Mucosa of rectum (tissue), 2 donors: ENCODE results near the gene ABR.
"Not testable (repeated sequence)": the region's sequence is repeated elsewhere in the genome, so short reads cannot be mapped to it uniquely, and the experiment has no call there.

Experiments used
- H3K27ac ChIP-seq, 2 donors: one replicate each; pipeline ENCODE4 v1.7.0; 2013; ENCODE audit warnings: inconsistent platforms in 2 of 2, low read depth in 2 of 2, low read length in 2 of 2
- H3K27me3 ChIP-seq, 2 donors: one replicate each; pipeline ENCODE4 v1.7.0; 2013; ENCODE audit warnings: low read length in 2 of 2; ENCODE audit not compliant: control insufficient read depth in 2 of 2, insufficient read depth in 2 of 2
- H3K36me3 ChIP-seq, 2 donors: one replicate each; pipeline ENCODE4 v1.7.0; 2013; ENCODE audit warnings: low read length in 2 of 2; ENCODE audit not compliant: control insufficient read depth in 2 of 2, insufficient read depth in 2 of 2
- H3K4me1 ChIP-seq, 2 donors: one replicate each; pipeline ENCODE4 v1.7.0; 2013; ENCODE audit warnings: low read length in 2 of 2, mild to moderate bottlenecking in 1 of 2; ENCODE audit not compliant: control insufficient read depth in 2 of 2, insufficient read depth in 2 of 2
- H3K4me3 ChIP-seq, 2 donors: one replicate each; pipeline ENCODE4 v1.7.0; 2013; ENCODE audit warnings: low read length in 2 of 2
- H3K9ac ChIP-seq, 2 donors: one replicate each; pipeline ENCODE4 v1.7.0; 2013; ENCODE audit warnings: low read length in 2 of 2, low read depth in 1 of 2, mild to moderate bottlenecking in 1 of 2
- H3K9me3 ChIP-seq, 2 donors: one replicate each; pipeline ENCODE4 v1.7.0; 2013; ENCODE audit warnings: low read length in 2 of 2; ENCODE audit not compliant: control insufficient read depth in 2 of 2
- donor health status: healthy.
- donor health status: Normal muscosa, but diverticular disease.

The ABR gene

GRCh38 chr17:976312-976711 lies 203.5 kb downstream of the ABR start:
- no peaks in the 10 kb centered on the region for H3K9me3 ChIP-seq
- no peak overlapping the region for H3K27ac ChIP-seq
- no peaks in the 10 kb centered on the region for H3K36me3 ChIP-seq
- peaks cover 3 to 6% of the 10 kb centered on the region in 2 donors for H3K4me1 ChIP-seq
- no peak overlapping the region for H3K4me3 ChIP-seq
- H3K9ac ChIP-seq, result no peak overlapping the region
- H3K27me3 ChIP-seq, result peaks cover 14% of the 10 kb centered on the region in 2 donors

- Histone ChIP-seq H3K9ac (no peak overlapping the region), H3K9me3 (no peaks in the 10 kb centered on the region), H3K27me3 (peaks cover 16 to 18% of the 10 kb centered on the region in 2 donors), H3K27ac (no peak overlapping the region), H3K4me3 (no peak overlapping the region), H3K36me3 (no peaks in the 10 kb centered on the region), H3K4me1 (peaks cover 3% of the 10 kb centered on the region in 2 donors)
These were observed 204.3 kb downstream of the ABR start for GRCh38 chr17:975371-975915.

GRCh38 chr17:974778-975177 lies 205.0 kb downstream of the ABR start:
- H3K27me3 ChIP-seq, result peaks cover 18 to 19% of the 10 kb centered on the region in 2 donors
- not testable (repeated sequence) for H3K27ac ChIP-seq, H3K4me3 ChIP-seq, H3K9me3 ChIP-seq, H3K4me1 ChIP-seq, H3K9ac ChIP-seq, H3K36me3 ChIP-seq

DNA sequence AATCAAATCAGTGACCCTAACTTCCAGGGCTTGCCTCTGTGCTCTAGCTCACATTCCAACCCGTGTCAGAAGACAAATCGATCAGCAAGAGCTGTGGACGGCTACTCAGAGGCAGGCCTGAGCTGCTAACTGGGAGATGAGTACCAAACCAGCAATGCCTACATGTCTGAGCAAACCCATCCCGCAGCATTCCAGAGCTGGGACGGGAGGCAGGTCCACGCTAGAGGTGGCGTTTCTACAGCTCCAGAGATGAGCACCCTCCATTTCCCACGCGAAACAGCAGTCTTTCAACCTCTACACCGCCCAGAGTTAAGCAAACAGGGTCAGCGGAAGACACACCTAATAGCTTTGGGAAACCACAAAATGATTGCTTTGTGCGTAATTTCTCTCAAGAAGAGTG lies 206.7 kb downstream of the ABR start:
- Histone ChIP-seq H3K27ac (no peak overlapping the region), H3K36me3 (no peaks in the 10 kb centered on the region), H3K9me3 (no peaks in the 10 kb centered on the region), H3K4me3 (no peak overlapping the region), H3K4me1 (no peaks in the 10 kb centered on the region), H3K27me3 (peaks cover 20 to 22% of the 10 kb centered on the region in 2 donors), H3K9ac (no peak overlapping the region)

- not testable (repeated sequence) for H3K4me3 ChIP-seq, H3K9me3 ChIP-seq, H3K27ac ChIP-seq, H3K4me1 ChIP-seq, H3K9ac ChIP-seq, H3K36me3 ChIP-seq
- H3K27me3 ChIP-seq, result peaks cover 11 to 18% of the 10 kb centered on the region in 2 donors
These were observed 207.9 kb downstream of the ABR start for GRCh38 chr17:971861-972260.

DNA sequence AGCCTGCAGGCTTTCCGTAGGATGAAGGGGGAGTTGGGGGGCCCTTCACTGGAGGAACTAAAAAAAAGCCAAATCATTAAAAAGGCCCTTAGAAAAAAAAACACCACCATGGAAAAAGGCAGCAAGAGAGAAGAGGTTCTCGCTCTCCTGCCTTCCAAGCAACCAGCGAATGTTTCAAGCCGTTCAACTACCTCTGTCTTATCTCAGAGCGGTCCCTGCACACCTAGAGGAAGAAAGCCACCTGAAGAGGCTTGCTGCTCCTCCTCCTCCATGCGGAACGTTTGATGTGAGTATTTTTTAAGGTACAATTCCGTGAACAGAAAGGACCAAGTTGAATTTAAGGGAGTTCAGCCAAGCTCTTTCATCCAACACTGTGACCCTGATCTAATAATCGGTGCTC lies 209.4 kb downstream of the ABR start:
- Histone ChIP-seq H3K4me1 (no peaks in the 10 kb centered on the region), H3K4me3 (no peak overlapping the region), H3K36me3 (no peaks in the 10 kb centered on the region), H3K9me3 (no peaks in the 10 kb centered on the region), H3K27ac (no peak overlapping the region), H3K9ac (no peak overlapping the region), H3K27me3 (peaks cover 11 to 14% of the 10 kb centered on the region in 2 donors)

GRCh38 chr17:969811-970355 lies 209.9 kb downstream of the ABR start:
- H3K4me3 ChIP-seq, result peak overlapping the region in 1 of 2 donors; percentile 29
- no peak overlapping the region for H3K9ac ChIP-seq
- H3K27ac ChIP-seq, result no peak overlapping the region
- H3K27me3 ChIP-seq, result peaks cover 11% of the 10 kb centered on the region in 2 donors
- H3K4me1 ChIP-seq, result no peaks in the 10 kb centered on the region
- H3K9me3 ChIP-seq, result no peaks in the 10 kb centered on the region
- no peaks in the 10 kb centered on the region for H3K36me3 ChIP-seq

- no peaks in the 10 kb centered on the region for H3K36me3 ChIP-seq
- H3K4me1 ChIP-seq, result no peaks in the 10 kb centered on the region
- peak overlapping the region in 1 of 2 donors; percentile 29 for H3K4me3 ChIP-seq
- no peaks in the 10 kb centered on the region for H3K9me3 ChIP-seq
- H3K27me3 ChIP-seq, result peaks cover 11% of the 10 kb centered on the region in 2 donors
- no peak overlapping the region for H3K27ac ChIP-seq
- H3K9ac ChIP-seq, result no peak overlapping the region
These were observed 210.7 kb downstream of the ABR start for GRCh38 chr17:968812-969730.

DNA sequence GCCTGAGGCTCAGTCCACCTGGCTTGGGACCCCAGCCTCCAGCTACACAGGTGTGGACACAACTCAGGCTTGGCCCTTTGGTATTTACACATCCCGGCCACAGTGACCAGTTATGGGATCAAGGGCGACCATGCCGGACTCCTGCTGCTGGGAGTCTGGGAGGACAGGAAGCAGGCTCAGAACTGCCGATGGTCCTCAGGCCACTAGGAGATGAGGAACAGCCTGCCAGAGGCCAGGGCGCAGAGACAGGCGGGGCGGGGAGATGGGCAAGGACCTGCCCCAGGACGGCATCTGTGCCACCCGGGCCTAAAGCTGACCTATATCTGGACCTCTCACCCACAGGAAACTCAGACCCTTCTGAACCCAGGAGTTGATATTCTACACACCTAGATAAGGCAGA lies 212.7 kb downstream of the ABR start:
- Histone ChIP-seq H3K36me3 (no peaks in the 10 kb centered on the region), H3K4me3 (no peak overlapping the region), H3K9ac (no peak overlapping the region), H3K27ac (no peak overlapping the region), H3K9me3 (no peaks in the 10 kb centered on the region), H3K27me3 (peaks cover 11 to 12% of the 10 kb centered on the region in 2 donors), H3K4me1 (no peaks in the 10 kb centered on the region)

GRCh38 chr17:965311-965989 lies 214.3 kb downstream of the ABR start:
- no peaks in the 10 kb centered on the region for H3K4me1 ChIP-seq
- H3K27ac ChIP-seq, result no peak overlapping the region
- no peak overlapping the region for H3K9ac ChIP-seq
- H3K4me3 ChIP-seq, result no peak overlapping the region
- no peaks in the 10 kb centered on the region for H3K9me3 ChIP-seq
- no peaks in the 10 kb centered on the region for H3K36me3 ChIP-seq
- H3K27me3 ChIP-seq, result peaks cover 6 to 11% of the 10 kb centered on the region in 2 donors
